ENCODE data around the gene GAS6. TPM values are rescaled to one million over a fixed set of nuclear protein-coding genes. Genes with fewer than 3 reads are reported as not detected.
A peak's percentile ranks its signal among the peaks of the same experiment; 100 is the strongest.

Gene GAS6
- total RNA-seq, 4 donors from 2014 or later, result 128 to 287 (median 199) TPM

DNA sequence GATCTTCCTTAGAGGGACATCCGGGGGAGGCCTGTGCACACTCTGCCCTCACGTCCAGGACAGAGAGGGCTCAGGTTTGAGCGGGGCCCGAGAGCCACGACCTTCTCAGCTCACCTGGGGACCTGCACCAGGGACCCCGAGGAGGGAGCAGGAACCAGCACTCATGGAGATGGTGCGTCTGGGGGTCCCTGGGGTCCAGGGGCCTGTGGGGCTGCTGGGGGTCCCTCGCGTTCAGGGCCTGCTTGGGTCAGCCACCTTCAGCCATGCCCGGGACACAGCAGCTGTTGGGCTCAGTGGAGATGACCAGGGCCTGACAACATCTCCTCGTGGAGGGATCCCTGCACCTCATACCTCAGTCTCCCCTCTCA is 57.8 kb downstream of the GAS6 start:
- Histone ChIP-seq H3K27ac (no peak overlapping the region), H3K4me3 (no peak overlapping the region), H3K4me1 (no peaks in the 10 kb centered on the region), H3K27me3 (no peaks in the 10 kb centered on the region), H3K36me3 (no peaks in the 10 kb centered on the region), H3K9me3 (no peaks in the 10 kb centered on the region)
- DNase-seq, result no peak
- TF ChIP-seq CTCF (IDR thresholded peaks at IDR 0.05), result no peak
- no peak for TF ChIP-seq POLR2A (IDR thresholded peaks at IDR 0.05)
- intact Hi-C loops (cut with DNase I; ENCODE audit: low total_unique reads), result no loop called here

DNA sequence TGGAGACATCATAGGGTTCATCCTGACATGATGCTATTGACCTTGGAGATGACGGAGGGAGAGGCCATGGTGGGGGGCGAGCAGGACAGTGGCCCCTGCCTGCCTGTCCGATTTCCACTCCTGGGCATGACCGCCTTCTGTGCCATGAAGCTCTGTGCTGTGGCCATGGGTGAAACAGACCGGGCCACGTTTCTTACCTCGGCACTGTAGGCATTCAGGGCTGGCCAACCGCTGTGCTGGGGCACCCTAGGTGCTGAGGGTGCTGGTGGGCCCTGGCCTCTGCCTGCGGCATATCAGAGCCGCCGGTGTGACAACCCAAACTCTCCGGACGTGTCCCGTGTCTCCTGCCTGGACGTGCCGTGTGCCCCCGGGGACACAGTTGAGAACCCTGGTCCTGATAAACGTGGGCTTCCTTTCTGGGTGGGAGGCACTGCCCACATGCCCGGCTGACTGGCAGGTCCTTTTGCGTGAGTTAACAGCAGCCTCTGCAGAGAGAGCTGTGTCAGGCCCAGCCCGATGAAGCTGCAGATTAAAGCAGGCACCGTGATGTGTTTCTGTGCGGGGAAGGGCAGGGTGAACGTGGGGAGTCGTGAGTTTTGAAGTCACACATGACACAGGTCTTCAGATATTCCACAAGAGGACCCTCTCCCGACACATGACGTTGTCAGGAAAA is 58.3 kb downstream of the GAS6 start:
- H3K27me3 ChIP-seq, result no peaks in the 10 kb centered on the region
- H3K36me3 ChIP-seq, result no peaks in the 10 kb centered on the region
- H3K9me3 ChIP-seq, result no peaks in the 10 kb centered on the region
- H3K4me1 ChIP-seq, result no peaks in the 10 kb centered on the region
- DNase-seq, result no peak
- no peak for TF ChIP-seq CTCF (IDR thresholded peaks at IDR 0.05)
- no peak for TF ChIP-seq POLR2A (IDR thresholded peaks at IDR 0.05)
- no peak overlapping the region for H3K4me3 ChIP-seq
- no peak overlapping the region for H3K27ac ChIP-seq
- intact Hi-C loops (cut with DNase I; ENCODE audit: low total_unique reads), result no loop called here

GRCh38 chr13:113804703-113805430 is 59.0 kb downstream of the GAS6 start:
- Histone ChIP-seq H3K36me3 (no peaks in the 10 kb centered on the region), H3K4me1 (no peaks in the 10 kb centered on the region), H3K9me3 (no peaks in the 10 kb centered on the region), H3K27ac (no peak overlapping the region), H3K27me3 (no peaks in the 10 kb centered on the region), H3K4me3 (no peak overlapping the region)
- no peak for TF ChIP-seq POLR2A (IDR thresholded peaks at IDR 0.05)
- no peak for DNase-seq
- intact Hi-C loops (cut with DNase I; ENCODE audit: low total_unique reads), result no loop called here

DNA sequence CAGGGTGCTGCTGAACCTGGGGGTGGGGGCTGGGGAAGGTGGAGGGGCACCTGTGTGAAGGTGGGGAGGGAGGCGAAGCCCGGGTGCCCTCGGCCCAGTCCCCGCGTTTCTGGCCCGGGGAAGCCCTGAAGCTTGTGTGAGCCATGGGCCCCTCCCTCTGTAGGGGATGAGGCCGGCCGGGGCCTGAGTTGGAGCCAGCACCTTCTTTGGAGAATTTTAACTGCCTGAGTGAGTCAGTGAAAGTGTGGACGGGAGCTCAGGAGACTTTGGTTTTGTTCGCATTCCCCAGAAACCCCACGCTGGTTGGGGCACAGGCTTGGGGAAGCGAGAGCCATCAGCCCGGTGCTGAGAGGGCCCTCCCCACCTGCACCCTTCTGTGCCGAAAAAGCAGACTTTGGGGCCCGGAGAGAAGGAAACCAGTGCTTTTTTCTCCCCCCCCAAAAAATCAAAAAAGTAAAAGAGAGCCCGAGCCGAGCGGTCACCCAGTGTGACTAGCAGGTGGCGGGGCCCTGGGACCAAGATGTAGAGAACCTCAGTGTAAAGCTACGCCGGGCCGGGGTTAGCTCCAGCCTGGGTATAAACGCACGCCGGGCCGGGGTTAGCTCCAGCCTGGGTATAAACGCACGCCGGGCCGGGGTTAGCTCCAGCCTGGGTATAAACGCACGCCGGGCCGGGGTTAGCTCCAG is 59.7 kb downstream of the GAS6 start:
- H3K27ac ChIP-seq, result no peak overlapping the region
- H3K36me3 ChIP-seq, result no peaks in the 10 kb centered on the region
- no peaks in the 10 kb centered on the region for H3K27me3 ChIP-seq
- no peaks in the 10 kb centered on the region for H3K9me3 ChIP-seq
- H3K4me3 ChIP-seq, result no peak overlapping the region
- TF ChIP-seq CTCF (IDR thresholded peaks at IDR 0.05) (no peak), POLR2A (IDR thresholded peaks at IDR 0.05) (no peak)
- intact Hi-C loops (cut with DNase I; ENCODE audit: low total_unique reads), result no loop called here
- H3K4me1 ChIP-seq, result no peaks in the 10 kb centered on the region
- peak; percentile 50 to 52 for DNase-seq

DNA sequence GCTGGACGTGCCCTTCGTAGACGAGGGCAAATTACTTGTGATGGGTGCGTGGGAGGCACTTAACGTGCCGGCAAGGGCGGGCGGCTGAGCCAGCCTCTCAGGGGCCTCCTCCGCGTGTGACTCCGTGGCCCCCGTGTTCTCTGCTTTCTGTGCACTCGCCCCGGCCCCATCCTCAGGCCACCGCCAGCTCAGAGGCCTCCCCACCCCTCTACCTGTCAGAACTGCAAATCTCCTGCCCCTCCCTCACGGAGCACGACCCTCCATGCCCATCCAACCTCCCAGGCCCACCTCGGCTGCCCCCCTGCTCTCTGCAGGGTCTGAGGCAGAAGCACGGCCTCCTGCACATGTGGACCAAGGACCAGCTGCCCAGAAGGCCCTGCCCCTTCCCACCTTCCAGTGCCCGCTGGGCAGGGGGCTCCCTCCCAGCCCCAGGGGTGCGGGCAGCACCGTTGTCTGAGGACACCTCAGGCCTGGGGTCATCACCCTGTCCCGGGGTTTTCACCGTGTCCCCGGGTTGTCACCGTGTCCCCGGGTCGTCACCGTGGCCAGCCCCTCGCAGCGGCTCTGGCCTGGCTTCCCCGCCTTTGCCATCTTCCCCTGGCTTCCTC is 60.4 kb downstream of the GAS6 start:
- DNase-seq, result no peak
- no peak overlapping the region for H3K4me3 ChIP-seq
- TF ChIP-seq CTCF (IDR thresholded peaks at IDR 0.05) (no peak), POLR2A (IDR thresholded peaks at IDR 0.05) (no peak)
- H3K36me3 ChIP-seq, result no peaks in the 10 kb centered on the region
- H3K27ac ChIP-seq, result no peak overlapping the region
- no peaks in the 10 kb centered on the region for H3K27me3 ChIP-seq
- H3K9me3 ChIP-seq, result no peaks in the 10 kb centered on the region
- no peaks in the 10 kb centered on the region for H3K4me1 ChIP-seq
- intact Hi-C loops (cut with DNase I; ENCODE audit: low total_unique reads), result no loop called here

Measured in uterus (tissue), 4 donors.